ENCODE measurements around the gene ARMH1.

Gene ARMH1

GRCh38 chr1:44642255-44642654, 32.3 kb upstream of the ARMH1 start:
- TF ChIP-seq FOXP2 (optimal IDR thresholded peaks at IDR 0.05; ENCODE audit: borderline replicate concordance, extremely low read depth, extremely low read length, insufficient read depth) (no peak), TAF1 (IDR thresholded peaks at IDR 0.05; ENCODE audit: borderline replicate concordance, insufficient read depth, low read length) (no peak)

GRCh38 chr1:44642925-44643324, 31.6 kb upstream of the ARMH1 start:
- TF ChIP-seq REST (IDR thresholded peaks at IDR 0.05; ENCODE audit: insufficient read depth in 1 of 2, low read depth in 2 of 2, low read length in 2 of 2) = no peak
- TF ChIP-seq SIN3A (IDR thresholded peaks at IDR 0.05; ENCODE audit: borderline replicate concordance, insufficient read depth, low read length) = no peak
- TF ChIP-seq POLR2AphosphoS5 (IDR thresholded peaks at IDR 0.05; ENCODE audit: low read depth, low read length) = no peak
- no peak for TF ChIP-seq TAF1 (IDR thresholded peaks at IDR 0.05; ENCODE audit: borderline replicate concordance, insufficient read depth, low read length)
- TF ChIP-seq FOXP2 (optimal IDR thresholded peaks at IDR 0.05; ENCODE audit: borderline replicate concordance, extremely low read depth, extremely low read length, insufficient read depth) = no peak

- TF ChIP-seq SIN3A (IDR thresholded peaks at IDR 0.05; ENCODE audit: borderline replicate concordance, insufficient read depth, low read length) (no peak), POLR2AphosphoS5 (IDR thresholded peaks at IDR 0.05; ENCODE audit: low read depth, low read length) (no peak), FOXP2 (optimal IDR thresholded peaks at IDR 0.05; ENCODE audit: borderline replicate concordance, extremely low read depth, extremely low read length, insufficient read depth) (no peak), TAF1 (IDR thresholded peaks at IDR 0.05; ENCODE audit: borderline replicate concordance, insufficient read depth, low read length) (no peak), REST (IDR thresholded peaks at IDR 0.05; ENCODE audit: insufficient read depth in 1 of 2, low read depth in 2 of 2, low read length in 2 of 2) (no peak)
Observed at GRCh38 chr1:44643721-44644334, 30.7 kb upstream of the ARMH1 start.

GRCh38 chr1:44644806-44645205, 29.7 kb upstream of the ARMH1 start:
- no peak for TF ChIP-seq POLR2AphosphoS5 (IDR thresholded peaks at IDR 0.05; ENCODE audit: low read depth, low read length)
- TF ChIP-seq SIN3A (IDR thresholded peaks at IDR 0.05; ENCODE audit: borderline replicate concordance, insufficient read depth, low read length) = no peak
- no peak for TF ChIP-seq FOXP2 (optimal IDR thresholded peaks at IDR 0.05; ENCODE audit: borderline replicate concordance, extremely low read depth, extremely low read length, insufficient read depth)
- TF ChIP-seq TAF1 (IDR thresholded peaks at IDR 0.05; ENCODE audit: borderline replicate concordance, insufficient read depth, low read length) = no peak
- TF ChIP-seq REST (IDR thresholded peaks at IDR 0.05; ENCODE audit: insufficient read depth in 1 of 2, low read depth in 2 of 2, low read length in 2 of 2) = no peak

GRCh38 chr1:44645476-44646244, 28.9 kb upstream of the ARMH1 start:
- TF ChIP-seq POLR2AphosphoS5 (IDR thresholded peaks at IDR 0.05; ENCODE audit: low read depth, low read length) = no peak
- no peak for TF ChIP-seq TAF1 (IDR thresholded peaks at IDR 0.05; ENCODE audit: borderline replicate concordance, insufficient read depth, low read length)
- TF ChIP-seq FOXP2 (optimal IDR thresholded peaks at IDR 0.05; ENCODE audit: borderline replicate concordance, extremely low read depth, extremely low read length, insufficient read depth) = no peak
- TF ChIP-seq SIN3A (IDR thresholded peaks at IDR 0.05; ENCODE audit: borderline replicate concordance, insufficient read depth, low read length) = no peak
- no peak for TF ChIP-seq REST (IDR thresholded peaks at IDR 0.05; ENCODE audit: insufficient read depth in 1 of 2, low read depth in 2 of 2, low read length in 2 of 2)
